Measurements from ENCODE around the gene ZNF516.

The ZNF516 gene

GRCh38 chr18:76371301-76372203 is 123.5 kb downstream of the ZNF516 start:
- no peak overlapping the region for H3K4me3 ChIP-seq (ENCODE audit: low read depth, low read length)
- no peak for TF ChIP-seq CTCF (IDR thresholded peaks at IDR 0.05; ENCODE audit: control insufficient read depth, extremely low read depth, insufficient read depth)
- no peak for DNase-seq (ENCODE audit: low read depth)

GRCh38 chr18:76370686-76371085 is 124.4 kb downstream of the ZNF516 start:
- no peak overlapping the region for H3K4me3 ChIP-seq (ENCODE audit: low read depth, low read length)
- no peak for DNase-seq (ENCODE audit: low read depth)
- no peak for TF ChIP-seq CTCF (IDR thresholded peaks at IDR 0.05; ENCODE audit: control insufficient read depth, extremely low read depth, insufficient read depth)

GRCh38 chr18:76370201-76370600 is 124.8 kb downstream of the ZNF516 start:
- TF ChIP-seq CTCF (IDR thresholded peaks at IDR 0.05; ENCODE audit: control insufficient read depth, extremely low read depth, insufficient read depth) = no peak

GRCh38 chr18:76369791-76370190 is 125.3 kb downstream of the ZNF516 start:
- TF ChIP-seq CTCF (IDR thresholded peaks at IDR 0.05; ENCODE audit: control insufficient read depth, extremely low read depth, insufficient read depth) = no peak
- no peak for DNase-seq (ENCODE audit: low read depth)
- no peak overlapping the region for H3K4me3 ChIP-seq (ENCODE audit: low read depth, low read length)

More at GRCh38 chr18:76370201-76370600, 124.8 kb downstream of the ZNF516 start:
- no peak for DNase-seq (ENCODE audit: low read depth)
- H3K4me3 ChIP-seq (ENCODE audit: low read depth, low read length) = no peak overlapping the region

GRCh38 chr18:76368976-76369375 is 126.1 kb downstream of the ZNF516 start:
- no peak for DNase-seq (ENCODE audit: low read depth)
- no peak for TF ChIP-seq CTCF (IDR thresholded peaks at IDR 0.05; ENCODE audit: control insufficient read depth, extremely low read depth, insufficient read depth)
- no peak overlapping the region for H3K4me3 ChIP-seq (ENCODE audit: low read depth, low read length)

- no peak for TF ChIP-seq CTCF (IDR thresholded peaks at IDR 0.05; ENCODE audit: control insufficient read depth, extremely low read depth, insufficient read depth)
- H3K4me3 ChIP-seq (ENCODE audit: low read depth, low read length) = no peak overlapping the region
- no peak for DNase-seq (ENCODE audit: low read depth)
These were observed 126.8 kb downstream of the ZNF516 start for GRCh38 chr18:76368271-76368670.
